ENCODE data around the gene LIPG. TPM values are rescaled to one million over a fixed set of nuclear protein-coding genes. Genes with fewer than 3 reads are reported as not detected.

The LIPG gene
- total RNA-seq, 1 donor from 2014 or later, result 10.2 TPM

DNA sequence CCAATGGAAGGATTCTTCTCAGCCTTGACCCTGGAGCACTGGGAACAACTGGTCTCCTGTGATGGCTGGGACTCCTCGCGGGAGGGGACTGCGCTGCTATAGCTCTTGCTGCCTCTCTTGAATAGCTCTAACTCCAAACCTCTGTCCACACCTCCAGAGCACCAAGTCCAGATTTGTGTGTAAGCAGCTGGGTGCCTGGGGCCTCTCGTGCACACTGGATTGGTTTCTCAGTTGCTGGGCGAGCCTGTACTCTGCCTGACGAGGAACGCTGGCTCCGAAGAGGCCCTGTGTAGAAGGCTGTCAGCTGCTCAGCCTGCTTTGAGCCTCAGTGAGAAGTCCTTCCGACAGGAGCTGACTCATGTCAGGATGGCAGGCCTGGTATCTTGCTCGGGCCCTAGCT is 28.8 kb downstream of the LIPG start:
- Mint-ChIP-seq H3K27ac (ENCODE audit: unreplicated experiment) (no peak overlapping the region), H3K9me3 (ENCODE audit: unreplicated experiment) (peaks cover 2% of the 10 kb centered on the region)
- TF ChIP-seq, protein P1, sequence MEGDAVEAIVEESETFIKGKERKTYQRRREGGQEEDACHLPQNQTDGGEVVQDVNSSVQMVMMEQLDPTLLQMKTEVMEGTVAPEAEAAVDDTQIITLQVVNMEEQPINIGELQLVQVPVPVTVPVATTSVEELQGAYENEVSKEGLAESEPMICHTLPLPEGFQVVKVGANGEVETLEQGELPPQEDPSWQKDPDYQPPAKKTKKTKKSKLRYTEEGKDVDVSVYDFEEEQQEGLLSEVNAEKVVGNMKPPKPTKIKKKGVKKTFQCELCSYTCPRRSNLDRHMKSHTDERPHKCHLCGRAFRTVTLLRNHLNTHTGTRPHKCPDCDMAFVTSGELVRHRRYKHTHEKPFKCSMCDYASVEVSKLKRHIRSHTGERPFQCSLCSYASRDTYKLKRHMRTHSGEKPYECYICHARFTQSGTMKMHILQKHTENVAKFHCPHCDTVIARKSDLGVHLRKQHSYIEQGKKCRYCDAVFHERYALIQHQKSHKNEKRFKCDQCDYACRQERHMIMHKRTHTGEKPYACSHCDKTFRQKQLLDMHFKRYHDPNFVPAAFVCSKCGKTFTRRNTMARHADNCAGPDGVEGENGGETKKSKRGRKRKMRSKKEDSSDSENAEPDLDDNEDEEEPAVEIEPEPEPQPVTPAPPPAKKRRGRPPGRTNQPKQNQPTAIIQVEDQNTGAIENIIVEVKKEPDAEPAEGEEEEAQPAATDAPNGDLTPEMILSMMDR (IDR thresholded peaks at IDR 0.05; ENCODE audit: partially characterized antibody, unreplicated experiment), result no peak

DNA sequence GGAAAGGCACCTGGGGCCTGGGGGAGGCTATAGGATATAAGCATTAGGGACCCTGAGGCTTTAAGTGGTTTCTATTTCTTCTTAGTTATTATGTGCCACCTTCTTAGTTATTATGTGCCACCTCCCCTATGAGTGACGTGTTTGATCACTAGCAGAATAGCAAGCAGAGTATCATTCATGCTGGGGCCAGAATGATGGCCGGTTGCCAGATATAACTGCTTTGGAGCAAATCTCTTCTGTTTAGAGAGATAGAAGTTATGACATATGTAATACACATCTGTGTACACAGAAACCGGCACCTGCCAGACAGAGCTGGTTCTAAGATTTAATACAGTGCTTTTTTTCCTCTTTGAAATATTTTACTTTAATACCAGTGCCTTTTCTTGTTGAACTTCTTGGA is 29.4 kb downstream of the LIPG start:
- Mint-ChIP-seq H3K4me1 (ENCODE audit: low read depth, unreplicated experiment) (peaks cover 8% of the 10 kb centered on the region), H3K27ac (ENCODE audit: unreplicated experiment) (no peak overlapping the region), H3K9me3 (ENCODE audit: unreplicated experiment) (peaks cover 1% of the 10 kb centered on the region)

More for the DNA sequence above, 28.8 kb downstream of the LIPG start:
- no peaks in the 10 kb centered on the region for H3K36me3 Mint-ChIP-seq (ENCODE audit: unreplicated experiment)
- H3K4me1 Mint-ChIP-seq (ENCODE audit: low read depth, unreplicated experiment), result peaks cover 11% of the 10 kb centered on the region
- no peak overlapping the region for H3K4me3 Mint-ChIP-seq (ENCODE audit: unreplicated experiment)
- H3K27me3 Mint-ChIP-seq (ENCODE audit: unreplicated experiment), result peaks cover 5% of the 10 kb centered on the region
- DNase-seq, result no peak

DNA sequence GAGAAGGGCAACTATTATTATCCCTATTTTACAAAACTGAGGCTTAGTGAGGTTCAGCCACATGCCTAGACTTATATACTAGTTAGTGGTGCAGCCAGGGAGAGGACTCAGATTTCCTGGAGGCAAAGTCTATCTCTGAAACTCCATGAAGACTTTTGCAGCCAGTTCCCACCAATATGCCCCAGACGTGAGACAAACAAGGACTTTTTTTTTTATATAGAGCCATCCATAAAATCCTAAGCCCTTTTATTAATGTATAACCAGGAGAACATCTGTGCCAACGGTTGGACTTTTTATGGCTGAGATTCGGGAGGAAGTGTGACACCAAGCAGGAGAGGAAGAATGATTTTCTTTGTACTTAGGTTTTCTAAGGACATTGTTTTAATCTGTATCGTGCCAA is 29.9 kb downstream of the LIPG start:
- peaks cover 3% of the 10 kb centered on the region for H3K27me3 Mint-ChIP-seq (ENCODE audit: unreplicated experiment)
- no peak for DNase-seq
- H3K9me3 Mint-ChIP-seq (ENCODE audit: unreplicated experiment), result no peaks in the 10 kb centered on the region
- H3K4me1 Mint-ChIP-seq (ENCODE audit: low read depth, unreplicated experiment), result peaks cover 6% of the 10 kb centered on the region
- H3K27ac Mint-ChIP-seq (ENCODE audit: unreplicated experiment), result no peak overlapping the region
- TF ChIP-seq, protein P1 (IDR thresholded peaks at IDR 0.05; ENCODE audit: partially characterized antibody, unreplicated experiment), result no peak
- no peak overlapping the region for H3K4me3 Mint-ChIP-seq (ENCODE audit: unreplicated experiment)
- no peaks in the 10 kb centered on the region for H3K36me3 Mint-ChIP-seq (ENCODE audit: unreplicated experiment)

More for the DNA sequence above, 29.4 kb downstream of the LIPG start:
- Mint-ChIP-seq H3K36me3 (ENCODE audit: unreplicated experiment) (no peaks in the 10 kb centered on the region), H3K4me3 (ENCODE audit: unreplicated experiment) (no peak overlapping the region), H3K27me3 (ENCODE audit: unreplicated experiment) (peaks cover 4% of the 10 kb centered on the region)
- TF ChIP-seq, protein P1 (IDR thresholded peaks at IDR 0.05; ENCODE audit: partially characterized antibody, unreplicated experiment), result no peak
- no peak for DNase-seq

DNA sequence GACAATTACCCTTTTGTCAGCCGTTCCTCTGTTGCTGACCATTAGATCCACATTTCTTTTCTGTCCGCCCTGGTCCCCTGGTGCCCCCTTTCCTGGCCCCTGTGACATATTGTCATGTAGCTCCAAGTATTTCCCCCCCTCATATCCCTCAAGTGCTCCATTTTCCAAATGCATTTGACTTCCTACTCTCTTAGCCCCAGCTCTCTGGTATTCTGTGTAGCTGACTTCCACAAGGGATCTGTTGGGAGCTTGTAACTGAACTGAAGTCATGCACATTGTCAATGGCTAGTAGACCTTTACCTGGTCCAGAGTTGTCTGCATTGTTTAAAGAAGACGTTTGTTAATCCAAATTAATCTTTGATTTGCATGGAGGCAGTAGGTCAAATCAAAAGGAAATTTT is 34.8 kb downstream of the LIPG start:
- Mint-ChIP-seq H3K9me3 (ENCODE audit: unreplicated experiment) (no peaks in the 10 kb centered on the region), H3K27ac (ENCODE audit: unreplicated experiment) (no peak overlapping the region), H3K36me3 (ENCODE audit: unreplicated experiment) (no peaks in the 10 kb centered on the region), H3K4me3 (ENCODE audit: unreplicated experiment) (no peak overlapping the region), H3K27me3 (ENCODE audit: unreplicated experiment) (peaks cover 3% of the 10 kb centered on the region), H3K4me1 (ENCODE audit: low read depth, unreplicated experiment) (peaks cover 2% of the 10 kb centered on the region)
- no peak for DNase-seq
- TF ChIP-seq, protein P1 (IDR thresholded peaks at IDR 0.05; ENCODE audit: partially characterized antibody, unreplicated experiment), result no peak

DNA sequence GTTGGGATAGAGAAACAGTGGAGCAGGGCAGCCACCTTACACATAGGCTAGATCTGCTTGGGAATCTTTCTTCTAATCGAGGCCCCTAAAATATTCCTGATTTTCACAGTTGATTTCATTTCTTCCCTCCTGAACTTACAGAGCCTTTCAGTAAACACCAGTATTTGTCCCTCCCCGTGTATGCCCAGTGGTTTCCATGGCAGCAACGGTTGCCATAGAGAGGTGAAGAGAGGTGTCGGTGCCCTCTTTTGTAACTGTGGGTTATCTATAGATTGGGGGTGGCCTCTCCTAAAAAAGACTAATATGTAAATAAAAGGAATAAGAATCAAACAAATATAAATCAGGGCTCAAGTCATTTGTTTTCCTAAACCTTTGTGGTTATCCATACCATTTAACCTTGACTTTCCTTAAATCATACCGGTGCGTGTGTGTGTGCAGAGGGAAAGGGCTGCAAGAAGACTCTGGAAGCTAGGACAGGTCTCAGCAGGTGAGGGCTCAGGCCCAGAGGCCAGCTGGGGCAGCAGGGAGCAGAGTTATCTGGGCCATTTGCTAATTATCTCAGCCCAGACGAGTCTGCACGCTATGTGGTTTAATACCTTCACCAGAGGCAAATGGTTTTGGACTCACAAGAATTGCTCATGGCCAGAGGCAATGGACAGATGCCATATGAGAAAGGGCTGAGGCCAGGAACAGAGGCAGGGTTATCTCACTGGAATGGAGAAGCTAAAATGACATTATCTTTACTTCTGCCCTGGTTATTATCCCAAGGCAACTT is 35.5 kb downstream of the LIPG start:
- Mint-ChIP-seq H3K27ac (ENCODE audit: unreplicated experiment) (no peak overlapping the region), H3K4me1 (ENCODE audit: low read depth, unreplicated experiment) (peaks cover 2% of the 10 kb centered on the region), H3K9me3 (ENCODE audit: unreplicated experiment) (no peaks in the 10 kb centered on the region), H3K36me3 (ENCODE audit: unreplicated experiment) (no peaks in the 10 kb centered on the region), H3K4me3 (ENCODE audit: unreplicated experiment) (no peak overlapping the region), H3K27me3 (ENCODE audit: unreplicated experiment) (peaks cover 3% of the 10 kb centered on the region)
- no peak for DNase-seq
- TF ChIP-seq, protein P1 (IDR thresholded peaks at IDR 0.05; ENCODE audit: partially characterized antibody, unreplicated experiment), result no peak

All from glutamatergic neuron (in vitro differentiated cells).